NCI-H2227 treated with DMSO at 0.1 percent for 48 hours (cell line): ENCODE data around the gene DLG5.

ENCODE experiments used
- DNase-seq: peaks from one replicate; lab custom pipeline; 2025; lab: John Stamatoyannopoulos, UW

DLG5 gene

DNA sequence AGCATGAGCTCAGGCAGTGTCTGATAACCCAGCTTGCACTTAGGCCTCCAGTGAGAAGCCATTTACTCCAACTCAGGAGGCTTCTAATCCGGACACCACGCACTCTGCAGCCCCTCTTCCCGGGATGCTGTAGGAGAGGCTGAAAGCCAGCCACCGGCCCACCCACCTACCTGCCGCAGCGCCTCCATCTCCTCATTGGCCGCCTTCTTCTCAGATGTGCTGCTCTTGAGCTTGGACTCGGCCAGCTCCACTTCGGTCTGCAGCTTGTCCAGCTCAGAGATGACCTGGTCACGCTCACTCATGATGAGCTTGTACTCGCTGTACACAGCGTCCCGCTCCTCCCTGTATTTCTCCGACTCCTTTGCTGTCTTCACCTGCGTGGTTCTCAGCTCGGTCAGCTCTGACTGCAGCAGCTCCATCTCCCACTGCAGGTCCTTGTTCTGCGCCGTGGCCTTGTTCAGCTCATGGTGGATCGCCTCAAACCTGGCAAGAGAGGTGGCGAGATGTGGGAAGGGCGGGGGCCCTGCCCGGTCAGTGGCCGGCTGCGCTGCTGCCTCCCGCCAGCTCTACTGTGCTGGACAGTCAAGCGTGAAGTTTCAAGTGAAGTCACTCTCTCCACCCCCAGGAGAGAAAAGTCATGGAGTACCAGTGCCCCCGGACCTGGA lies 84.7 kb downstream of the DLG5 start:
- DNase-seq: no peak

DNA sequence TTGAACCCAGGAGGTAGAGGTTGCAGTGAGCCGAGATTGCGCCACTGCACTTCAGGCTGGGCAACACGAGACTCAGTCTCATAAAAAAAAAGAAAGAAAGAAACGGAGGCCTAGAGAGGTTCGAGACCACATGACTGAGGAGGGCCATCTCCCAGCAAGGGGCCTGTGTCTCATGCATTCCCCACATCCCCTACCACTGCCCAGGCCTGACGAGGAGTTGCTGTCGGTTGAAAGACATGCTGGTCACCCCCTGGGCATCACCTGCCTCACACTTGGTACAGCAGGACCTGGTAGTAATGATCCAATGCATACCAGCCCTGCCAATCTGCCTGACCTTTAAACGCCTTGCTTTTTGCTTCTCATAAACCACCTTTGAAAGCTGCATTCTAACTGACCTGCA lies 85.9 kb downstream of the DLG5 start:
- DNase-seq: no peak

DNA sequence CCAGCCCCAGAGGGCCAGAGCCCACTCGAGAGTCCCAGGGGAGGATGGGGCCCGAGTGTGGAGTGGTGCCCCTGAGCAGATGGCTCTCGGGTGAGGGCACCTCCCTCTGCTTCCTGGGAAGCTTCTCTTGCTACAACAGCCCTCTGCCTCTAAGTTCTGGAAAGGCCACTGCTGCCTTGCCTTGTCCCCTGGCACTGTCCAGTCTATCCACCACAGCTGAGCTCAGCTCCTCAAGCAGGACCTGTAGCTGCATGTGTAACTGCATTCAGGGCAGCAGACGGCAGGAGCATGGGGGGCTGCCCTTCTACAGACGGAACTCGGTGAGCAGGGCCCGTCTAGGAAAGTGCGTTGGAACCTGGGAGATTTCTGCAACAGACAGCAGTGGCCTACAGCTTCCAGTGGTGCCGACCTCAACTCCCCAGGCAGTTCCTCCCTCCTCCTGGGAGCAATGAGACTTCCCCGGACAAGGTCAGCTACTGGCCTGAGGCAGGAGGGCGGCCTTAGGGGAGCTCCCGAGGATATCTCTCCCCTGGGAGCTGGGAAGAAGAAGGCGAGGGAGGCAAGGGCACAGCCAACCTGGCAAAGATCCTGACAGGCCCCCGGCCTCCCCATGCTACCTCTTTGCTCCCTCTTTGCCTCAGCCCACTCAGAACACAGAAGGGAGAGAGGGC lies 88.5 kb downstream of the DLG5 start:
- no peak for DNase-seq

GRCh38 chr10:77837248-77837924 lies 89.2 kb downstream of the DLG5 start:
- DNase-seq: no peak

GRCh38 chr10:77836299-77836820 lies 90.2 kb downstream of the DLG5 start:
- peak; percentile 39 for DNase-seq

DNA sequence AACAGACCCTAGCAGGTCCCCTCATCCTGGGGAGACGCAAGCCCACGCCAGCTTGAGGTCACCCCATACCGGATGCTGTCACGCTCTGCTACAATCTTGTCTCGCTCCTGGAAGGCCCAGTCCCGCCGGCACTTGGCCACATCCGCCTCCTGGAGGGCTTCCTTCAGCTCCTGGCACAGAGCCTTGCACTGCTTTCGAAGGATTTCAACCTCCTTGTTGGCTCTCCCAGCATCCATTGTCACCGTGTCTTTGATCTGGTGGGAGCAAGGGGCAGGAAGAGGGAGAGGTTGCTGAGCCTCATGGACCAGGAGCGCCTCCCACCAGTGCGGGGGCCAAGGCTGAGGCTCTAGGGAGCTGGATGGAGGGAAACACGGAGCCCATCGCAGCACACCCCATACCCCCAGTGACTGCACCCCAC lies 90.9 kb downstream of the DLG5 start:
- no peak for DNase-seq

GRCh38 chr10:77834943-77835668 lies 91.4 kb downstream of the DLG5 start:
- DNase-seq: no peak

DNA sequence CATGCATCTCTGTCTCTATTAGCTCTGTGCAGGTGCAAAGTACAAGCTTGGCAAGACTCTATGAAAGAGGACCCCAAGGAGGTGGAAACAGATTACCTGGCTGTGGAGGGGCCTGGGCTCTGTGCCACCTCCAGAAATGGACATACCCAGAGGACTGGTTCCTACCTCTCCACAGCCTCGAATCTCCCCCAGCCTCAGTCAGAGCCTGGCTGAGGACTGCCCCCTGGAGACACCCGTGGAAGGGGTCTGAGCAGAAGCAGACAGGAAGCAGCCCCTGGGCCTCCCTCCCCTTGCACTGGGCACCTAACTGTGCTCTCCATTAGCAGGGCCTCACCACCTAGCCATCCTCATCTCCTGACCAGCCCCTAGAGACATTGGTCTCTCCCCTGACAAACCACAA lies 92.0 kb downstream of the DLG5 start:
- DNase-seq: no peak

- no peak for DNase-seq
Measured at GRCh38 chr10:77833792-77834191, 92.8 kb downstream of the DLG5 start.

GRCh38 chr10:77833225-77833624 lies 93.3 kb downstream of the DLG5 start:
- no peak for DNase-seq

- DNase-seq: no peak
Measured at GRCh38 chr10:77832238-77832637, 94.3 kb downstream of the DLG5 start.

- DNase-seq: no peak
Measured at GRCh38 chr10:77829356-77829755, 97.2 kb downstream of the DLG5 start.

- DNase-seq: no peak
Measured at GRCh38 chr10:77828377-77828776, 98.2 kb downstream of the DLG5 start.

DNA sequence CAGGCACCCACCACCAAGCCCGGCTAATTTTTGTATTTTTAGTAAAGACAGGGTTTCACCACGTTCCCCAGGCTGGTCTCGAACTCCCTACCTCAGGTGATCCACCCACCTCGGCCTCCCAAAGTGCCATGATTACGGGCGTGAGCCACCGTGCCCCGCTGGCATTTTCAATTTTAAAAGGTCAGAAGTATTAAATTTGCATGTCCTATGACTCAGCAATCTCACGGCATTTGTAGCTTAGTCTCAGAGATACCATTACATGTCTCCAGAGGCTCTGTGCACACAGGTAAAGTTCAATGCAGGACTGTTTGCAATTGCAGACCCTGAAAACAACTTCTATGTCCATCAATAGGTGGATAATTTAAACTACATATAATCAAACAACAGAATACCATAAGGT lies 99.2 kb downstream of the DLG5 start:
- DNase-seq: no peak

DNA sequence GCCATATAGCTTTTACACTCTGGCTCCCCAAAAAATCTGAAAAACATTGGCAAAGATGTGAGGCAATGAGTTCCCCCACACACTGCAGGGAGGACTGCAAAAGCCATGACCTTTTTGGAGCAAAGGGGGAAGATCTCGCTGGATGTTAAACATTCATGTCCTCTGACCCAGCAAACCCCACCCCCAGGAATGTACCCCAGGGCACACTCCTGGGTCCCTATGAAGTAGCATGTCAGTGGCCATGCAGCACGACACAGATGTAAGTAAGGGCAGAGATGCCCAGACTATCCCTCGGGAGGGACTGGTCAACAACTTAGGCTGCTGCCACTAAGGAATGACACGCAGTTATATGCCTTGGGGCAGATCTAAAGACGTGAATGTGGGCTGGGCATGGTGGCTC lies 100.6 kb downstream of the DLG5 start:
- DNase-seq: no peak

DNA sequence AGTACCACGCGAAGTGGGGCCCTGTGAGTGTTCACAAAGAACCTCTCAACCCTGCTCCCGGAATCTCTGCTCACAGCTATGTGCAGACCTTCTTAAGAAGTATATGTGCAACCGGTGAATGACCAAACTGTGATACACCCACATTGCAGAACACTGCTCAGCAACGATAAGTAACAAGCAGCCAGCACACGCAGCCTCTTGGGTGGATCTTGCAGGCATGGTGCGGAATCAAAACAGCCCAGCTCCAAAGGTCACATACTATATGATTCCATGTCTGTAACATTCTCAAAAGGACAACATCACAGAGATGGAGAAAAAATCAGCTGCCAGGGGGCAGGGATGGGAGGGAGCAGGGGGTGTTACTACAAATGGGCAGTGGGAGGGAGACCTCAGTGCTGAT lies 101.6 kb downstream of the DLG5 start:
- no peak for DNase-seq

DNA sequence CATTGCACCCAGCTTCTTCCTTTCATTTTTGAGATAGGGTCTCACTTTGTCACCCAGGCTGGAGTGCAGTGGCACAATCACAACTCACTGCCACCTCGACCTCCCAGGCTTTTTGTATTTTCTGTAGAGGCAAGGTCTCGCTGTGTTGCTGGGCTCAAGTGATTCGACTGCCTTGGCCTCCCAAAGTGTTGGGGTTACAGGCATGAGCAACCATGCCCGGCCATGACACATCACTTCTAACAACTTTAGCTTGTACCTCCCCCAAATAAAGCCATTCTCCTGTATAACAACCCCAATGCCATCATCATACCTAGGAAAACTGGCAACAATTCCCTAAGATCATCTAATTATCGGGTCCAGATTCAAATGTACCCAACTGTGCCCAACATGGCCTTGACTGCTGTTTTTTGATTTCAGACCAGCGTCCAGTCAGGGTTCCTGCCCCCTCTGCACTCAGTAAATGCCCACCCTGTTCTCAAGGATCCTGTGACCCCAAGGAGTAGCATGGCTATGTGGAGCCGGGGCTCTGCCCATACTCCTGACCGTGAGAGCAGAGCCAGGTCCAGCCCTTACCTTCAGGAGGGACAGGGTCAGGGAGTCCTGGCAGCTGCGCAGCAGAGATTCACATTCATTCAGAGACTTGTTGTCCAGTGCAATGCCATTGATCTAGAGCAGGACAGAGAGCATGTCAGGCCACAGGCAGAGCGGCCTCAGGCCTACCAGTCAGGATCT lies 102.6 kb downstream of the DLG5 start:
- no peak for DNase-seq

DNA sequence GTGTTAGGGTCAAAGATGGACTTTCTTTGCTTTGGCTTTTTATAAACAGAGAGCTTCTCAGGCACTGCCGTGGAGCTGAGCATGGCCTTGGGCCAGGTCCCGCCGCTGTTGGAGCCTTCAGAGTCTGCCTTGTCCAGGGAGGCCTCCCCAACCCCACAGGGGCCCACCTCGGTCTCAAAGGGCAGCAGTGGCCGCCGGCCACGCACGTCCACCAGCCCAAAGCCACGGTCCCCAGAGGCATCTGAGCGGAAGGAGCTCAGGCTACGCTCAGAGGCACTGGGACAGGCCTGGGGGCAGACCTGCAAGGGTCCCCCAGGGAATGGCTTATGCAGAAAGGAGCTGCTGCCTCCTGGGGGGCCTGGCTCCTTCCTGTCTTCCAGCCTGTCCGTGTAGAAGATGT lies 105.0 kb downstream of the DLG5 start:
- DNase-seq: no peak

- DNase-seq: no peak
Measured at GRCh38 chr10:77821036-77821435, 105.5 kb downstream of the DLG5 start.

- DNase-seq: no peak
Measured at GRCh38 chr10:77820349-77820748, 106.2 kb downstream of the DLG5 start.

DNA sequence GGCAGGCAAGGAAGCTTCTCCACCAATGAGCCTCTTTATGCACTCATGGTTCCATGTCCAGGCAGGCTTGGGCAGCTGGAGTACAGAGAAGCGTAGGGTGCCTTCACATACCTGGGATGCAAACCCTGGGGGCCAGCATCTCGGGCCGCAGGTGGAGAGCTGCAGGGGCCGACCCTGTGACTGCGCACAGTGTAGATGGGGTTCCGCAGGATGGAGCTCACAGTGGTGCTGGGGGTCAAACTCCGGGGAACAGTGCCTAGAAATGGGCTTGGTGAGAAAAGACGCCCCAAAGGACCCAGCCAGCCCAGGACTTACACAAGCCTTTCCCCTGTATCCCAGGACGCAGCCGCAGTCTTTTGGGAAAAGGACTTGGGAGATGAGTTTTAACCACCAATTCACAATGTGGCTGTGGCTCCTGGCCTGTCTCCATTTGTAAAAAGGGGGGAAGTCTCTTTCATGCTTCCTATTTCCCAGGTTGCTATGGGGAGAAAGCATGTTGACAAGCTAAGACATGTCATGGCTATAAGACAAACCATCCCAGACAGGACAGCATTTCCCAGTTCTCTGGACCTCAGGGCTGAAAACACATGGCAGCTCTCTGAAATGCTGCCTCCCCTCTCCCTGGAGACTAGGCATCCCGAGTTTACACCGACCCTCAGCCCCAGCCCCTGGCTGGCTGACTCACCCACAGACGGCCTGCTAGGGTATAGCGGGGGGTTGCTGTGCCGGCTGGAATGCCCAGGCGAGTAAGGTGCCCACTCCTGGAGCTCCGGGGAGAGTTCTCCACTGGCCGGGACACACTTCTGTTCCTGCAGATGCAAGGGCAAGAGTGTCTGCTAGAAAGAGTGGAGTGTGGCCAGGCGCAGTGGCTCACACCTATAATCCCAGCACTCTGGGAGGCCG lies 107.1 kb downstream of the DLG5 start:
- no peak for DNase-seq
